ENCODE data around the gene TMEM115.

The TMEM115 gene

DNA sequence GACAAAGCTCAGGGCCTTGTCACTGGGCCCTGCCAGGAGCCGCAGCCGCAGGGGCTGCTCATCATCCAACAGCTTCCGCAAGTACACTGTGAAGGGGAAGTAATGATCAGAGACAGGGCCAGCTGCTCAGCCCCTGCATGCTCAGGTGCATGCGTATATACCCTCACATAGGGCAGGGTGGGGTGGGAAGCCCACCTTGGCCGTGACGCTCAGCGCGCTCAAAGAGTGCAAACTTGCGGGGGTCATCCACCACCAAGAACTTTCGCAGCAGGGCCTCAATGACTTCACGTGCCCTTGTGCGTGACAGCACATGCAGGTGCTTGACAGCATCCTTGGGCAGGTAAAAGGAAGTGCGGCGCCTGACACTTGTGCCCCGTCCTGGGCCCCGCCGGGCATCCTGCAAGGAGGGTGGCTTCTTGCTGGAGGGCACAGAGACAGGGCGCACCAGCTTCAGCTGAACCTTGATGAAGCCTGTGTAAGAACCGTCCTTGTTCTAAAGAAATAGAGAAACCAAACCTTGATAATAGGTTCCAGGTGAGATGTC, 27.9 kb downstream of the TMEM115 start:
- Histone ChIP-seq H3K9me3 (ENCODE audit: control insufficient read depth, insufficient read depth, low read depth, low read length) (no peaks in the 10 kb centered on the region), H3K27ac (ENCODE audit: extremely low read depth, low read depth, low read length) (no peak overlapping the region), H3K36me3 (ENCODE audit: control insufficient read depth in 2 of 2, insufficient read depth in 1 of 2, low read length in 2 of 2) (peaks cover 6 to 61% of the 10 kb centered on the region in 2 experiments), H3K4me1 (ENCODE audit: control insufficient read depth, insufficient read depth, low read length) (no peaks in the 10 kb centered on the region; the same call in 1 of the 2 replicates), H3K4me3 (ENCODE audit: low read depth, low read length) (no peak overlapping the region)
- POLR2A ChIA-PET, result interaction anchor here (1.0 to 1.3 kb wide), 2 partner anchors 11 to 32 kb away, joined by 3 read pairs; partner anchors contain the start of genes HYAL3 and NAA80
- CTCF ChIA-PET, result no interaction called here
- TF ChIP-seq ZNF354C (tag by site-specific recombination; IDR thresholded peaks at IDR 0.05; ENCODE audit: borderline replicate concordance, low read depth) (no peak), ZNF624 (tag by site-specific recombination; IDR thresholded peaks at IDR 0.05) (no peak), ZNF404 (tag by site-specific recombination; IDR thresholded peaks at IDR 0.05) (no peak), BCL11A (tag by site-specific recombination; IDR thresholded peaks at IDR 0.05; ENCODE audit: low read depth) (no peak), ZNF701 (tag by site-specific recombination; IDR thresholded peaks at IDR 0.05) (no peak), ZNF175 (tag by site-specific recombination; IDR thresholded peaks at IDR 0.05) (no peak), ZNF114 (tag by site-specific recombination; IDR thresholded peaks at IDR 0.05) (no peak), ZNF274 (IDR thresholded peaks at IDR 0.05; ENCODE audit: low read length) (no peak), ZNF274 (tag by site-specific recombination; IDR thresholded peaks at IDR 0.05; ENCODE audit: borderline replicate concordance) (no peak), ZBTB17 (tag by site-specific recombination; IDR thresholded peaks at IDR 0.05) (no peak), ZBTB8A (tag by site-specific recombination; IDR thresholded peaks at IDR 0.05) (no peak), ZNF138 (tag by site-specific recombination; IDR thresholded peaks at IDR 0.05; ENCODE audit: borderline replicate concordance) (no peak), SALL2 (tag by site-specific recombination; IDR thresholded peaks at IDR 0.05; ENCODE audit: borderline replicate concordance) (no peak), ZNF629 (tag by site-specific recombination; IDR thresholded peaks at IDR 0.05) (no peak), ZNF501 (tag by site-specific recombination; IDR thresholded peaks at IDR 0.05) (no peak)
- TF ChIP-seq, protein P1, sequence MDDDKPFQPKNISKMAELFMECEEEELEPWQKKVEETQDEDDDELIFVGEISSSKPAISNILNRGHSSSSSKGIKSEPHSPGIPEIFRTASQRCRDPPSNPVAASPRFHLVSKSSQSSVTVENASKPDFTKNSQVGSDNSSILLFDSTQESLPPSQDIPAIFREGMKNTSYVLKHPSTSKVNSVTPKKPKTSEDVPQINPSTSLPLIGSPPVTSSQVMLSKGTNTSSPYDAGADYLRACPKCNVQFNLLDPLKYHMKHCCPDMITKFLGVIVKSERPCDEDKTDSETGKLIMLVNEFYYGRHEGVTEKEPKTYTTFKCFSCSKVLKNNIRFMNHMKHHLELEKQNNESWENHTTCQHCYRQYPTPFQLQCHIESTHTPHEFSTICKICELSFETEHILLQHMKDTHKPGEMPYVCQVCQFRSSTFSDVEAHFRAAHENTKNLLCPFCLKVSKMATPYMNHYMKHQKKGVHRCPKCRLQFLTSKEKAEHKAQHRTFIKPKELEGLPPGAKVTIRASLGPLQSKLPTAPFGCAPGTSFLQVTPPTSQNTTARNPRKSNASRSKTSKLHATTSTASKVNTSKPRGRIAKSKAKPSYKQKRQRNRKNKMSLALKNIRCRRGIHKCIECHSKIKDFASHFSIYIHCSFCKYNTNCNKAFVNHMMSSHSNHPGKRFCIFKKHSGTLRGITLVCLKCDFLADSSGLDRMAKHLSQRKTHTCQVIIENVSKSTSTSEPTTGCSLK (tag by site-specific recombination; IDR thresholded peaks at IDR 0.05), result no peak
- TF ChIP-seq, protein P2, sequence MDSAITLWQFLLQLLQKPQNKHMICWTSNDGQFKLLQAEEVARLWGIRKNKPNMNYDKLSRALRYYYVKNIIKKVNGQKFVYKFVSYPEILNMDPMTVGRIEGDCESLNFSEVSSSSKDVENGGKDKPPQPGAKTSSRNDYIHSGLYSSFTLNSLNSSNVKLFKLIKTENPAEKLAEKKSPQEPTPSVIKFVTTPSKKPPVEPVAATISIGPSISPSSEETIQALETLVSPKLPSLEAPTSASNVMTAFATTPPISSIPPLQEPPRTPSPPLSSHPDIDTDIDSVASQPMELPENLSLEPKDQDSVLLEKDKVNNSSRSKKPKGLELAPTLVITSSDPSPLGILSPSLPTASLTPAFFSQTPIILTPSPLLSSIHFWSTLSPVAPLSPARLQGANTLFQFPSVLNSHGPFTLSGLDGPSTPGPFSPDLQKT (IDR thresholded peaks at IDR 0.05; ENCODE audit: borderline replicate concordance, low read depth, low read length), result no peak
- TF ChIP-seq, protein P3, sequence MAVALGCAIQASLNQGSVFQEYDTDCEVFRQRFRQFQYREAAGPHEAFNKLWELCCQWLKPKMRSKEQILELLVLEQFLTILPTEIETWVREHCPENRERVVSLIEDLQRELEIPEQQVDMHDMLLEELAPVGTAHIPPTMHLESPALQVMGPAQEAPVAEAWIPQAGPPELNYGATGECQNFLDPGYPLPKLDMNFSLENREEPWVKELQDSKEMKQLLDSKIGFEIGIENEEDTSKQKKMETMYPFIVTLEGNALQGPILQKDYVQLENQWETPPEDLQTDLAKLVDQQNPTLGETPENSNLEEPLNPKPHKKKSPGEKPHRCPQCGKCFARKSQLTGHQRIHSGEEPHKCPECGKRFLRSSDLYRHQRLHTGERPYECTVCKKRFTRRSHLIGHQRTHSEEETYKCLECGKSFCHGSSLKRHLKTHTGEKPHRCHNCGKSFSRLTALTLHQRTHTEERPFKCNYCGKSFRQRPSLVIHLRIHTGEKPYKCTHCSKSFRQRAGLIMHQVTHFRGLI (tag by site-specific recombination; IDR thresholded peaks at IDR 0.05), result no peak
- TF ChIP-seq, protein P4, sequence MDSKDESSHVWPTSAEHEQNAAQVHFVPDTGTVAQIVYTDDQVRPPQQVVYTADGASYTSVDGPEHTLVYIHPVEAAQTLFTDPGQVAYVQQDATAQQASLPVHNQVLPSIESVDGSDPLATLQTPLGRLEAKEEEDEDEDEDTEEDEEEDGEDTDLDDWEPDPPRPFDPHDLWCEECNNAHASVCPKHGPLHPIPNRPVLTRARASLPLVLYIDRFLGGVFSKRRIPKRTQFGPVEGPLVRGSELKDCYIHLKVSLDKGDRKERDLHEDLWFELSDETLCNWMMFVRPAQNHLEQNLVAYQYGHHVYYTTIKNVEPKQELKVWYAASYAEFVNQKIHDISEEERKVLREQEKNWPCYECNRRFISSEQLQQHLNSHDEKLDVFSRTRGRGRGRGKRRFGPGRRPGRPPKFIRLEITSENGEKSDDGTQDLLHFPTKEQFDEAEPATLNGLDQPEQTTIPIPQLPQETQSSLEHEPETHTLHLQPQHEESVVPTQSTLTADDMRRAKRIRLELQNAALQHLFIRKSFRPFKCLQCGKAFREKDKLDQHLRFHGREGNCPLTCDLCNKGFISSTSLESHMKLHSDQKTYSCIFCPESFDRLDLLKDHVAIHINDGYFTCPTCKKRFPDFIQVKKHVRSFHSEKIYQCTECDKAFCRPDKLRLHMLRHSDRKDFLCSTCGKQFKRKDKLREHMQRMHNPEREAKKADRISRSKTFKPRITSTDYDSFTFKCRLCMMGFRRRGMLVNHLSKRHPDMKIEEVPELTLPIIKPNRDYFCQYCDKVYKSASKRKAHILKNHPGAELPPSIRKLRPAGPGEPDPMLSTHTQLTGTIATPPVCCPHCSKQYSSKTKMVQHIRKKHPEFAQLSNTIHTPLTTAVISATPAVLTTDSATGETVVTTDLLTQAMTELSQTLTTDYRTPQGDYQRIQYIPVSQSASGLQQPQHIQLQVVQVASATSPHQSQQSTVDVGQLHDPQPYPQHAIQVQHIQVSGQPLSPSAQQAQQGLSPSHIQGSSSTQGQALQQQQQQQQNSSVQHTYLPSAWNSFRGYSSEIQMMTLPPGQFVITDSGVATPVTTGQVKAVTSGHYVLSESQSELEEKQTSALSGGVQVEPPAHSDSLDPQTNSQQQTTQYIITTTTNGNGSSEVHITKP (tag by site-specific recombination; IDR thresholded peaks at IDR 0.05), result no peak

Measured in HEK293 (cell line).